Endometrial microvascular endothelial cells (primary cell): ENCODE data around the gene NLRP12. TPM values are rescaled to one million over a fixed set of nuclear protein-coding genes. Genes with fewer than 3 reads are reported as not detected.
"Not testable (repeated sequence)": the region's sequence is repeated elsewhere in the genome, so short reads cannot be mapped to it uniquely, and the experiment has no call there.

Experiments used
- in situ Hi-C: cut with HindIII; loops from 2 replicates; pipeline ENCODE4 v1.10.0; 2017; ENCODE audit warnings: low sequenced_read_pairs, low pct_unique_long_range_greater_than_20kb; ENCODE audit errors: inconsistent ontology term
- total RNA-seq: library from RNA; depleted of rRNA; stranded (reverse); fragments of >200 nt; gene quantifications from one replicate; pipeline ENCODE4 v1.2.3, GENCODE V29; 2015; ENCODE audit errors: inconsistent ontology term

Gene NLRP12
- total RNA-seq, 1 donor from 2014 or later, result 0.19 TPM

GRCh38 chr19:53789708-53790678, 34.1 kb downstream of the NLRP12 start:
- in situ Hi-C loops, result no loop called here

- in situ Hi-C loops, result no loop called here
Observed at GRCh38 chr19:53787266-53787665, 36.8 kb downstream of the NLRP12 start.

GRCh38 chr19:53786744-53787143, 37.4 kb downstream of the NLRP12 start:
- in situ Hi-C loops, result no loop called here

GRCh38 chr19:53785196-53785889, 38.8 kb downstream of the NLRP12 start:
- in situ Hi-C loops, result no loop called here

GRCh38 chr19:53782698-53783097, 41.4 kb downstream of the NLRP12 start:
- in situ Hi-C loops, result no loop called here

- in situ Hi-C loops, result not testable (repeated sequence)
Observed at GRCh38 chr19:53781332-53781731, 42.8 kb downstream of the NLRP12 start.

GRCh38 chr19:53780506-53780905, 43.6 kb downstream of the NLRP12 start:
- in situ Hi-C loops, result no loop called here

- in situ Hi-C loops, result no loop called here
Observed at GRCh38 chr19:53775524-53775923, 48.6 kb downstream of the NLRP12 start.

GRCh38 chr19:53774491-53774890, 49.6 kb downstream of the NLRP12 start:
- in situ Hi-C loops, result not testable (repeated sequence)

- in situ Hi-C loops, result no loop called here
Observed at GRCh38 chr19:53773999-53774398, 50.1 kb downstream of the NLRP12 start.

- in situ Hi-C loops, result no loop called here
Observed at GRCh38 chr19:53772943-53773342, 51.2 kb downstream of the NLRP12 start.

GRCh38 chr19:53771144-53771543, 53.0 kb downstream of the NLRP12 start:
- in situ Hi-C loops, result no loop called here

- in situ Hi-C loops, result not testable (repeated sequence)
Observed at GRCh38 chr19:53769696-53770309, 54.3 kb downstream of the NLRP12 start.

GRCh38 chr19:53768401-53768800, 55.7 kb downstream of the NLRP12 start:
- in situ Hi-C loops, result no loop called here

GRCh38 chr19:53758991-53759390, 65.1 kb downstream of the NLRP12 start:
- in situ Hi-C loops, result not testable (repeated sequence)

Other genes starting within 250 kb of the NLRP12 start
- gene DPRX, start 192.3 kb downstream of the NLRP12 start, total RNA-seq, result not detected
- 60.7 TPM for gene MYADM, start 43.6 kb upstream of the NLRP12 start, total RNA-seq
- gene PRKCG, start 57.9 kb upstream of the NLRP12 start, total RNA-seq, result not detected
- gene CACNG7, start 85.0 kb upstream of the NLRP12 start, total RNA-seq, result not detected
- 0.09 TPM for gene CACNG8, start 138.6 kb upstream of the NLRP12 start, total RNA-seq
- 3.5 TPM for gene CACNG6, start 167.3 kb upstream of the NLRP12 start, total RNA-seq
- gene VSTM1, start 239.6 kb upstream of the NLRP12 start, total RNA-seq, result not detected